ENCODE results near the gene TYW1. TPM values are rescaled to one million over a fixed set of nuclear protein-coding genes. Genes with fewer than 3 reads are reported as not detected.
"Not testable (repeated sequence)": the region's sequence is repeated elsewhere in the genome, so short reads cannot be mapped to it uniquely, and the experiment has no call there.

Gene TYW1
- polyA plus RNA-seq, 2 donors: 3.6 to 6.0 TPM

DNA sequence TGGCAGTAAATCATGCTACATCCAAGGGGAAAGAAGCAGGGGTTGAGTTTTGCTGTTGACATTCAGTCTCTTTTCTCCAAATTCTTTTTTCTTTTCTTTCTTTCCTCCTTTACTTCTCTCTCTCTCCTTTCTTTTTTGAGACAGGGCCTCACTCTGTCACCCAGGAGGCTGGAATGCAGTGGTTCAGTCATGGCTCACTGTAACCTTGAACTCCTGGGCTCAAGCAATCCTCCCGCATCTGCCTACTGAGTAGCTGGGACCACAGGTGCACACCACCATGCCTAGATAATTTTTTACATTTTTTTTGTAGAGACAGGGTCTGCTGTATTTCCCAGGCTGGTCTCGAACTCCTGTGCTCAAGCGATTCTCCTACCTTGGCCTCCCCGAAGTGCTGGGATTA is 36.4 kb upstream of the TYW1 start:
- Histone ChIP-seq H3K27ac (ENCODE audit: low read depth in 2 of 2, low read length in 1 of 2) (no peak overlapping the region), H3K27me3 (ENCODE audit: control insufficient read depth in 1 of 2, insufficient read depth in 2 of 2, low read length in 2 of 2) (no peaks in the 10 kb centered on the region), H3K4me1 (ENCODE audit: control insufficient read depth in 2 of 2, insufficient read depth in 2 of 2, low read length in 1 of 2) (no peaks in the 10 kb centered on the region), H3K36me3 (ENCODE audit: control insufficient read depth in 2 of 2, insufficient read depth in 2 of 2, low read length in 1 of 2) (peaks cover 3 to 23% of the 10 kb centered on the region in 2 donors), H3K9me3 (ENCODE audit: control insufficient read depth in 2 of 2, insufficient read depth in 1 of 2, low read depth in 1 of 2, low read length in 1 of 2) (no peaks in the 10 kb centered on the region), H3K4me3 (ENCODE audit: low read depth in 1 of 2, low read length in 2 of 2) (no peak overlapping the region)
- 98 to 99% methylated on average over 4 of the region's 4 CpGs for WGBS, 2 donors

DNA sequence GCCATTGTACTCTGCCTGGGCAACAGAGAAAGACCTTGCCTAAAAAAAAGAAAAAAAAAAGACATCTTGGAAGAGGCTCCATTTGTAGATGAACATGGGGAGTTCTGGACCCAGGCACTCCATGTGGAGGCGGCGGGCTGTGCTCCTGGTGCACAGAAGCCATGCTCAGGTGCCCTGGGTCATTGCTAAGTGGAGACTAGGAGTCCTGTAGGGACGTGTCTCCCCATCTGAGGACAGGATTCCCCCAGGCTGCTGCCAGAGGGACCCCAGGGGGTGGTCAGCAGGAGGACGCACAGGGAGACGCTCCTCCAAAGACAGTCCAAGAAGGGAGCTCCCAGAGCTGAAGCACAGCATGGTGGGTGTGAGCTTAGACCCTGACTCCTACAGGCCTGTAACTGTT is 35.5 kb upstream of the TYW1 start:
- H3K4me1 ChIP-seq (ENCODE audit: control insufficient read depth in 2 of 2, insufficient read depth in 2 of 2, low read length in 1 of 2): no peaks in the 10 kb centered on the region
- H3K27me3 ChIP-seq (ENCODE audit: control insufficient read depth in 1 of 2, insufficient read depth in 2 of 2, low read length in 2 of 2): no peaks in the 10 kb centered on the region
- H3K9me3 ChIP-seq (ENCODE audit: control insufficient read depth in 2 of 2, insufficient read depth in 1 of 2, low read depth in 1 of 2, low read length in 1 of 2): no peaks in the 10 kb centered on the region
- WGBS, 2 donors: 96 to 98% methylated on average over 5 of the region's 5 CpGs
- no peak overlapping the region for H3K4me3 ChIP-seq (ENCODE audit: low read depth in 1 of 2, low read length in 2 of 2)
- no peak overlapping the region for H3K27ac ChIP-seq (ENCODE audit: low read depth in 2 of 2, low read length in 1 of 2)
- peaks cover 3 to 18% of the 10 kb centered on the region in 2 donors for H3K36me3 ChIP-seq (ENCODE audit: control insufficient read depth in 2 of 2, insufficient read depth in 2 of 2, low read length in 1 of 2)

DNA sequence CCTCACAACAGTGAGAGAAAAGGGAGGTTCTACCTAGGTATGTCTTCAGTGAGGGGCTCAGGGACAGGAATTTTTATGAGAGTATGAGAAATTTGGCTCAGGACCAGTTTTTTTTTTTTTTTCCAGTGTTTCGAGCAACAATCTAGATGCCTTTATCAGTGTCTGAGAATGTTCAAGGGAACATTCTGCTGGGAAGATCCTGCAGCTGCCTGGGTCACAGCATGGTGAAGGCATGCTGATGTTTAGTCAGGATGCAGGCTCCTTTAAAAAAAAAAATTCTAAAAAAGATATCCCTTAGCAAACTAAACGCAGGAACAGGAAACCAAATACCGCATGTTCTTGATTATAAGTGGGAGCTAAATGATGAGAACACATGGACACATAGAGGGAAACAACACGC is 32.2 kb upstream of the TYW1 start:
- H3K36me3 ChIP-seq (ENCODE audit: control insufficient read depth in 2 of 2, insufficient read depth in 2 of 2, low read length in 1 of 2): peaks cover 0 to 8% of the 10 kb centered on the region in 2 donors
- no peak overlapping the region for H3K4me3 ChIP-seq (ENCODE audit: low read depth in 1 of 2, low read length in 2 of 2)
- no peak overlapping the region for H3K27ac ChIP-seq (ENCODE audit: low read depth in 2 of 2, low read length in 1 of 2)
- no peaks in the 10 kb centered on the region for H3K27me3 ChIP-seq (ENCODE audit: control insufficient read depth in 1 of 2, insufficient read depth in 2 of 2, low read length in 2 of 2)
- no peaks in the 10 kb centered on the region for H3K4me1 ChIP-seq (ENCODE audit: control insufficient read depth in 2 of 2, insufficient read depth in 2 of 2, low read length in 1 of 2)
- 41 to 65% methylated on average over 4 of the region's 4 CpGs for WGBS, 2 donors
- no peaks in the 10 kb centered on the region for H3K9me3 ChIP-seq (ENCODE audit: control insufficient read depth in 2 of 2, insufficient read depth in 1 of 2, low read depth in 1 of 2, low read length in 1 of 2)

DNA sequence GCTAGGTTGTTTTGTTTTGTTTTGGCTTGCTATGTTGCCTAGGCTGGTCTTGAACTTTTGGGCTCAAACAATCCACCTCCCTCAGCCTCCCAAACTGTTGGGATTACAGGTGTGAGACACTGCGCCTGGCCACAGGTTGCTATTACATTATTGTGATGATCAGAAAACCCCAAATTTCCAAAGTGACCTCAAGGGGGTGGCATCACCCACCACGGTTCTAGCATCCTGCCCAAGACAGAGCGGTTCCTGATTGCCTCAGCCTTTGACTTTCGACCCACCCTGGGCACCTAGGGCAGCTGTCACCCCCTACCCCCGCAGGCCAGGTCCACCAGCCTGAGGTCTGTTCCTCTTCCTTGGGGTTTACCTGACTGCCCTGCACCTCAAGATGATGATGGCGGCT is 29.6 kb upstream of the TYW1 start:
- Histone ChIP-seq H3K4me3 (ENCODE audit: low read depth in 1 of 2, low read length in 2 of 2) (no peak overlapping the region), H3K4me1 (ENCODE audit: control insufficient read depth in 2 of 2, insufficient read depth in 2 of 2, low read length in 1 of 2) (no peaks in the 10 kb centered on the region), H3K27ac (ENCODE audit: low read depth in 2 of 2, low read length in 1 of 2) (no peak overlapping the region), H3K9me3 (ENCODE audit: control insufficient read depth in 2 of 2, insufficient read depth in 1 of 2, low read depth in 1 of 2, low read length in 1 of 2) (peaks cover 0 to 2% of the 10 kb centered on the region in 2 donors), H3K27me3 (ENCODE audit: control insufficient read depth in 1 of 2, insufficient read depth in 2 of 2, low read length in 2 of 2) (no peaks in the 10 kb centered on the region), H3K36me3 (ENCODE audit: control insufficient read depth in 2 of 2, insufficient read depth in 2 of 2, low read length in 1 of 2) (no peaks in the 10 kb centered on the region)
- 86 to 87% methylated on average over 6 of the region's 6 CpGs for WGBS, 2 donors

DNA sequence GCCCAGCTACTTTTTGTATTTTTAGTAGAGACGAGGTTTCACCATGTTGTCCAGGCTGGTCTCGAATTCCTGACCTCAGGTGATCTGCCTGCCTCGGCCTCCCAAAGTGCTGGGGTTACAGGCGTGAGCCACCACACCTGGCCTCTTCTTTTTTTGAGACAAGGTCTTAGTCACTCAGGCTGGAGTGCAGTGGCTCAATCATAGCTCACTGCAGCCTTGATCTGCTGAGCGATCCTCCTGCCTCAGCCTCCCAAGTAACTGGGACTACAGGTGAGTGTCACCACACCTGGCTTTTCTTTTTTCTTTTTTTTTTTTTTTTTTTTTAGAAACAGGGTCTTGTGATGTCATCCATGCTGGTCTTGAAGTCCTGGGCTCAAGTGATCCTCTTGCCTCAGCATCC is 27.6 kb upstream of the TYW1 start:
- H3K27ac ChIP-seq (ENCODE audit: low read depth in 2 of 2, low read length in 1 of 2); H3K4me3 ChIP-seq (ENCODE audit: low read depth in 1 of 2, low read length in 2 of 2); H3K36me3 ChIP-seq (ENCODE audit: control insufficient read depth in 2 of 2, insufficient read depth in 2 of 2, low read length in 1 of 2); H3K27me3 ChIP-seq (ENCODE audit: control insufficient read depth in 1 of 2, insufficient read depth in 2 of 2, low read length in 2 of 2); H3K4me1 ChIP-seq (ENCODE audit: control insufficient read depth in 2 of 2, insufficient read depth in 2 of 2, low read length in 1 of 2); H3K9me3 ChIP-seq (ENCODE audit: control insufficient read depth in 2 of 2, insufficient read depth in 1 of 2, low read depth in 1 of 2, low read length in 1 of 2): not testable (repeated sequence)
- WGBS, 2 donors: 86 to 94% methylated on average over 5 of the region's 5 CpGs

DNA sequence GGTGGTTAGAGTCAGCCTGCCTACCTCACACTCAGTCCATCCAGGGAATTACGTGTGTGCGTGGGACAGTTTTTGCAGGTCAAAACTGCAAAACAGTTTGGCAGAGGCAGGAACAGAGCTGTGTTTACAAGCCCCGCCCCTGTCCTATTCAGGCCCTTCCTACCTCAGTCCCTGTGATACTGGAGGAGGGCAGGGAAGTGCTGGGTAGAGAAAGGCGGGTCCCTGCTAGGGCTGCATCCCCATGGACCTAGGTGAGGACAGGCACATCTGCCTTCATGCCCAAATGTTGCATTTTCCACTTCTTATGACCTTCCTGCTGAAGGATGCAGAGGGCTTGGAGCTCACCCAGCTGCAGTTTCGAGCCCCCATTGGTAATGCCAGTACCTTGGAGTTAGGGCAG is 26.3 kb upstream of the TYW1 start:
- H3K27ac ChIP-seq (ENCODE audit: low read depth in 2 of 2, low read length in 1 of 2): no peak overlapping the region
- H3K27me3 ChIP-seq (ENCODE audit: control insufficient read depth in 1 of 2, insufficient read depth in 2 of 2, low read length in 2 of 2): no peaks in the 10 kb centered on the region
- H3K4me3 ChIP-seq (ENCODE audit: low read depth in 1 of 2, low read length in 2 of 2): no peak overlapping the region
- H3K9me3 ChIP-seq (ENCODE audit: control insufficient read depth in 2 of 2, insufficient read depth in 1 of 2, low read depth in 1 of 2, low read length in 1 of 2): peaks cover 0 to 2% of the 10 kb centered on the region in 2 donors
- 64 to 80% methylated on average over 5 of the region's 5 CpGs for WGBS, 2 donors
- no peaks in the 10 kb centered on the region for H3K4me1 ChIP-seq (ENCODE audit: control insufficient read depth in 2 of 2, insufficient read depth in 2 of 2, low read length in 1 of 2)
- no peaks in the 10 kb centered on the region for H3K36me3 ChIP-seq (ENCODE audit: control insufficient read depth in 2 of 2, insufficient read depth in 2 of 2, low read length in 1 of 2)

DNA sequence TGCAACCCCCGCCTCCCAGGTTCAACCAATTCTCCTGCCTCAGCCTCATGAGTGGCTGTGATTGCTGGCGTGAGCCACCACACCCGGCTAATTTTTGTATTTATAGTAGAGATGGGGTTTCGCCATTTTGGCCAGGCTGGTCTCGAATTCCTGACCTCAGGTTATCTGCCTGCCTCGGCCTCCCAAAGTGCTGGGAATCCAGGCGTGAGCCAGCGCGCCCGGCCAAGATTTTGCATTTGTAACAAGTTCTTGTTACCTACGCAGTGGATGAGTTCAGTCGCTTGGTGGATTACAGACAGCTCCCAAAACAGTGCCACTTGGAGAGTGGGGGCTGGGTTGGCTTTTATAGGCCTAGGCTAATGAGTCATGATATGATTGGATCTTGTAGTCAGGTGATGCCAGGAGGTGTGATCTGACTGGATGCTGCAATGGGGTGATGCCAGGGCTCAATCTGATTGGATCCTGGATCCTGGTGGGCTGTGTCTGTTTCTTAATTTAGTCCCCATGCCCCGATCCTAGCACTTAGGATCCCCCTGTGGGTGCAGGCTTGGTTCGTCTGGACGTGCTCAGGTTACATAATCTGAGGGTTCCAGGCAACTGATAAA is 21.5 kb upstream of the TYW1 start:
- 84 to 86% methylated on average over 15 of the region's 15 CpGs for WGBS, 2 donors
- no peaks in the 10 kb centered on the region for H3K36me3 ChIP-seq (ENCODE audit: control insufficient read depth in 2 of 2, insufficient read depth in 2 of 2, low read length in 1 of 2)

DNA sequence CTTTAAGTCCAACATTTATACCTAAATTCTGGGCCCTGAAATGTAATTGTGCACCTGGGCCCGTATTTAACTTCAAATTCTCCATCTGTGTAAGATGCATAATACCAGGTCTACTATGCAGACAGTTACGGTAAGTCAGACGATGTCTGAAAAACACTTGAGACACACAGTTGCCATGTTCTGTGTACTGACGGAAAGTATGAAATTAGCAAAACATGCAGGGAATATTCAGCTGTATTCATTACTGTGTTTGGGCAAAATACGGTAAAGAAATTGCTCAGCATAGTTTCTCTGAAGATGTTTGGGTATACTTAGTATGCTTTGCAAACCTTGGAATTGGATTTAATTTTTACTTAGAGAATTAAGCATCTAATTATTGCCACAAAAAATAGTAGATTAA is 18.3 kb upstream of the TYW1 start:
- not testable (repeated sequence) for H3K4me1 ChIP-seq (ENCODE audit: control insufficient read depth in 2 of 2, insufficient read depth in 2 of 2, low read length in 1 of 2); H3K27ac ChIP-seq (ENCODE audit: low read depth in 2 of 2, low read length in 1 of 2); H3K9me3 ChIP-seq (ENCODE audit: control insufficient read depth in 2 of 2, insufficient read depth in 1 of 2, low read depth in 1 of 2, low read length in 1 of 2); H3K4me3 ChIP-seq (ENCODE audit: low read depth in 1 of 2, low read length in 2 of 2); H3K36me3 ChIP-seq (ENCODE audit: control insufficient read depth in 2 of 2, insufficient read depth in 2 of 2, low read length in 1 of 2); H3K27me3 ChIP-seq (ENCODE audit: control insufficient read depth in 1 of 2, insufficient read depth in 2 of 2, low read length in 2 of 2)
- 78 to 84% methylated on average over 4 to 5 of the region's 5 CpGs for WGBS, 2 donors

More for the DNA sequence above, 21.5 kb upstream of the TYW1 start:
- no peaks in the 10 kb centered on the region for H3K4me1 ChIP-seq (ENCODE audit: control insufficient read depth in 2 of 2, insufficient read depth in 2 of 2, low read length in 1 of 2)
- H3K4me3 ChIP-seq (ENCODE audit: low read depth in 1 of 2, low read length in 2 of 2): no peak overlapping the region
- no peak overlapping the region for H3K27ac ChIP-seq (ENCODE audit: low read depth in 2 of 2, low read length in 1 of 2)
- H3K27me3 ChIP-seq (ENCODE audit: control insufficient read depth in 1 of 2, insufficient read depth in 2 of 2, low read length in 2 of 2): no peaks in the 10 kb centered on the region
- H3K9me3 ChIP-seq (ENCODE audit: control insufficient read depth in 2 of 2, insufficient read depth in 1 of 2, low read depth in 1 of 2, low read length in 1 of 2): peaks cover 0 to 2% of the 10 kb centered on the region in 2 donors

DNA sequence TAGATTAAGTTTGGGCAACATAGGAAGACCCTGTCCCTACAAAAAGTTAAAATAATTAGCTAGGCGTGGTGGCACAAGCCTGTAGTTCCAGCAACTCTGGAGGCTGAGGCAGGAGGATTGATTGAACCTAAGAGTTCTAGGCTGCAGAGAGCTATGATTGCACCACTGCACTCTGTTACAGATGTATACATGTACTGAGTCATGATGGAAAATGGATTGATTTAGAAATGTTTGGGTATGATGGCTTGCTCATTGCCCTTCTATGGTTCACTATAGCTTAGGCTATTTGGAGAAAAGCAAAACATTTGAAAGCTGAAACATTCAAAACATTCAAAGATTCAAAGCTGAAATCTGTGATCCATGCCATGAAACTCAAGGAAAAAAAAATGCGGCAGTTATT is 17.6 kb upstream of the TYW1 start:
- not testable (repeated sequence) for H3K4me3 ChIP-seq (ENCODE audit: low read depth in 1 of 2, low read length in 2 of 2); H3K36me3 ChIP-seq (ENCODE audit: control insufficient read depth in 2 of 2, insufficient read depth in 2 of 2, low read length in 1 of 2); H3K27me3 ChIP-seq (ENCODE audit: control insufficient read depth in 1 of 2, insufficient read depth in 2 of 2, low read length in 2 of 2); H3K9me3 ChIP-seq (ENCODE audit: control insufficient read depth in 2 of 2, insufficient read depth in 1 of 2, low read depth in 1 of 2, low read length in 1 of 2); H3K27ac ChIP-seq (ENCODE audit: low read depth in 2 of 2, low read length in 1 of 2); H3K4me1 ChIP-seq (ENCODE audit: control insufficient read depth in 2 of 2, insufficient read depth in 2 of 2, low read length in 1 of 2)
- 85 to 88% methylated on average over 2 of the region's 2 CpGs for WGBS, 2 donors

DNA sequence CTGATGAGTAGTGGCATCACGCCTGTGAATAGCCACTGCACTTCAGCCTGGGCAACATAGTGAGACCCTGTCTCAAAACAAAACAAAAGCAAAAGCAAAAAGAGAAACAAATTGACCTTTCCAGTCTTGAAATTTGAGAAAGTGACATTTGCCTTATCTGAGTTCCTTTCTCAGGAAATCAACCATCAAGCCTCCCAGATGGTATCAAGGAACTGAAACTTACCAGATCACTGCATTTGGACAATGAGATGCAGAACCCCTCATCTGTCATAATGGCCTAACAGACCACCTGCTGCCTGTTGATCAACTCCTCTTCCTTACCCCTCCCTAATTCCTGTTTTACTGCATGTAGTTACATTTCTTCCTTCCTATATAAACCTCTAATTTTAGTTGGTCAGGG is 16.3 kb upstream of the TYW1 start:
- H3K9me3 ChIP-seq (ENCODE audit: control insufficient read depth in 2 of 2, insufficient read depth in 1 of 2, low read depth in 1 of 2, low read length in 1 of 2); H3K27me3 ChIP-seq (ENCODE audit: control insufficient read depth in 1 of 2, insufficient read depth in 2 of 2, low read length in 2 of 2); H3K27ac ChIP-seq (ENCODE audit: low read depth in 2 of 2, low read length in 1 of 2); H3K4me3 ChIP-seq (ENCODE audit: low read depth in 1 of 2, low read length in 2 of 2); H3K36me3 ChIP-seq (ENCODE audit: control insufficient read depth in 2 of 2, insufficient read depth in 2 of 2, low read length in 1 of 2); H3K4me1 ChIP-seq (ENCODE audit: control insufficient read depth in 2 of 2, insufficient read depth in 2 of 2, low read length in 1 of 2): not testable (repeated sequence)
- WGBS, 2 donors: 95 to 98% methylated on average over 1 of the region's 1 CpG
